Measurements from ENCODE around the gene PSMD6.

DNA sequence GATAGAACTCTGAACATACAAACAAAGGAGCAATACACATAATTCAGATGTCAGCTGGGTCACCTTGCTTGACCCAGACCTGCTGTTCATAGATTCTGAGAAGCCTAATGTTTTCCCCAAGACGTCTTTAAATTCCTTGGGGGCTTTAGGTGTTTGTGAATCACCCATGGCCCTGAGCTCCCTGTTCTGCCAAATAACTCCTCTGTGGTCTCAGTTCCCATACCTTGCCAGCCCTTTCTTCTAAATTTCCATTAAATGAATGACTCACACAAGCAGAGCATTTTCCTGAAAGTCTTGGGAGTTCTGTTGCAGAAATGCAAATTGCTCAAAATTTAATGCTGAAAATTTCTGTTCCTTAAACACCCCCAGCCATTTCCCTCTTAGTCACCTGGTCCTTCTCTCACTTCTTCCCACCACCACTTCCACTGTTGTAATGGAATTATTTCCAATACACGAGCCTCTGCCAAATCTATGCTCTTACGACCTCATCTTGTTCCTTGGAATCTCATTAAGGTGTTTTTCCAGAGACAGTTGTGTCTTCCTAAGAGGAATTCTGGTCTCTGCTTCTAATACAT lies 33.4 kb upstream of the PSMD6 start:
- TF ChIP-seq, protein P1, sequence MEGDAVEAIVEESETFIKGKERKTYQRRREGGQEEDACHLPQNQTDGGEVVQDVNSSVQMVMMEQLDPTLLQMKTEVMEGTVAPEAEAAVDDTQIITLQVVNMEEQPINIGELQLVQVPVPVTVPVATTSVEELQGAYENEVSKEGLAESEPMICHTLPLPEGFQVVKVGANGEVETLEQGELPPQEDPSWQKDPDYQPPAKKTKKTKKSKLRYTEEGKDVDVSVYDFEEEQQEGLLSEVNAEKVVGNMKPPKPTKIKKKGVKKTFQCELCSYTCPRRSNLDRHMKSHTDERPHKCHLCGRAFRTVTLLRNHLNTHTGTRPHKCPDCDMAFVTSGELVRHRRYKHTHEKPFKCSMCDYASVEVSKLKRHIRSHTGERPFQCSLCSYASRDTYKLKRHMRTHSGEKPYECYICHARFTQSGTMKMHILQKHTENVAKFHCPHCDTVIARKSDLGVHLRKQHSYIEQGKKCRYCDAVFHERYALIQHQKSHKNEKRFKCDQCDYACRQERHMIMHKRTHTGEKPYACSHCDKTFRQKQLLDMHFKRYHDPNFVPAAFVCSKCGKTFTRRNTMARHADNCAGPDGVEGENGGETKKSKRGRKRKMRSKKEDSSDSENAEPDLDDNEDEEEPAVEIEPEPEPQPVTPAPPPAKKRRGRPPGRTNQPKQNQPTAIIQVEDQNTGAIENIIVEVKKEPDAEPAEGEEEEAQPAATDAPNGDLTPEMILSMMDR (IDR thresholded peaks at IDR 0.05; ENCODE audit: insufficient read depth, low read length): no peak
- TF ChIP-seq, protein P2, sequence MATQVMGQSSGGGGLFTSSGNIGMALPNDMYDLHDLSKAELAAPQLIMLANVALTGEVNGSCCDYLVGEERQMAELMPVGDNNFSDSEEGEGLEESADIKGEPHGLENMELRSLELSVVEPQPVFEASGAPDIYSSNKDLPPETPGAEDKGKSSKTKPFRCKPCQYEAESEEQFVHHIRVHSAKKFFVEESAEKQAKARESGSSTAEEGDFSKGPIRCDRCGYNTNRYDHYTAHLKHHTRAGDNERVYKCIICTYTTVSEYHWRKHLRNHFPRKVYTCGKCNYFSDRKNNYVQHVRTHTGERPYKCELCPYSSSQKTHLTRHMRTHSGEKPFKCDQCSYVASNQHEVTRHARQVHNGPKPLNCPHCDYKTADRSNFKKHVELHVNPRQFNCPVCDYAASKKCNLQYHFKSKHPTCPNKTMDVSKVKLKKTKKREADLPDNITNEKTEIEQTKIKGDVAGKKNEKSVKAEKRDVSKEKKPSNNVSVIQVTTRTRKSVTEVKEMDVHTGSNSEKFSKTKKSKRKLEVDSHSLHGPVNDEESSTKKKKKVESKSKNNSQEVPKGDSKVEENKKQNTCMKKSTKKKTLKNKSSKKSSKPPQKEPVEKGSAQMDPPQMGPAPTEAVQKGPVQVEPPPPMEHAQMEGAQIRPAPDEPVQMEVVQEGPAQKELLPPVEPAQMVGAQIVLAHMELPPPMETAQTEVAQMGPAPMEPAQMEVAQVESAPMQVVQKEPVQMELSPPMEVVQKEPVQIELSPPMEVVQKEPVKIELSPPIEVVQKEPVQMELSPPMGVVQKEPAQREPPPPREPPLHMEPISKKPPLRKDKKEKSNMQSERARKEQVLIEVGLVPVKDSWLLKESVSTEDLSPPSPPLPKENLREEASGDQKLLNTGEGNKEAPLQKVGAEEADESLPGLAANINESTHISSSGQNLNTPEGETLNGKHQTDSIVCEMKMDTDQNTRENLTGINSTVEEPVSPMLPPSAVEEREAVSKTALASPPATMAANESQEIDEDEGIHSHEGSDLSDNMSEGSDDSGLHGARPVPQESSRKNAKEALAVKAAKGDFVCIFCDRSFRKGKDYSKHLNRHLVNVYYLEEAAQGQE (IDR thresholded peaks at IDR 0.05; ENCODE audit: insufficient replicate concordance, low read depth): no peak
- TF ChIP-seq POLR2AphosphoS5 (IDR thresholded peaks at IDR 0.05; ENCODE audit: low read depth): no peak
- TF ChIP-seq GABPA (IDR thresholded peaks at IDR 0.05; ENCODE audit: low read depth): no peak
